K562 (cell line): ENCODE results near the gene SPECC1L. TPM values are rescaled to one million over a fixed set of nuclear protein-coding genes. Genes with fewer than 3 reads are reported as not detected.

Experiments
- ATAC-seq: fragments of 200-7000 bp; cut with Tn5 transposase; 3 replicates; pipeline ENCODE4 v1.9.1; 2020; ENCODE audit warnings: moderate library complexity
- BruUV-seq: library from RNA; stranded (reverse); fragments of 400-500 nt; replicated peaks from 2 replicates; lab custom pipeline; 2021; lab: Mats Ljungman, UMichigan
- CTCF ChIA-PET: fragments of 300-600 bp; formaldehyde crosslinking; extraction: SDS; loops from one replicate; lab custom pipeline; 2021; ENCODE audit warnings: low intra/inter-chr PET ratio; lab: Yijun Ruan, JAX
- POLR2A ChIA-PET: fragments of 300-600, 350-650 bp; sonication (Branson Sonifier 250); formaldehyde crosslinking; extraction: SDS; loops from one replicate; lab custom pipeline; 2021; ENCODE audit warnings: antibody characterized with exemption, inconsistent platforms; lab: Yijun Ruan, JAX
- DNase-seq, 4 experiments: peaks; one replicate each; pipeline versions ENCODE4 v3.0.0 to v3.0.0-alpha.2; 2011 to 2018; ENCODE audit warnings: low spot score in 3 of 4, mixed read lengths in 3 of 4; ENCODE audit errors: extremely low read depth in 1 of 4
- FAIRE-seq: peaks from 2 replicates; lab custom pipeline; 2011; peaks lifted over from hg19 to GRCh38; lab: Jason Lieb, UNC
- H2AFZ ChIP-seq: 2 replicates; pipeline ENCODE4 v1.6.0; 2011; ENCODE audit warnings: low read depth, low read length, control low read depth, inconsistent platforms
- H3K27ac ChIP-seq: fragments of 200-600 bp; 3 replicates; pipeline ENCODE4 v1.8.0; 2011; ENCODE audit warnings: low read depth, mild to moderate bottlenecking, control low read depth, inconsistent platforms, low read length, moderate library complexity, mixed read lengths; ENCODE audit errors: extremely low read depth
- H3K27me3 ChIP-seq, 2 experiments: fragments of 300-600 bp in 1 of 2; 2 replicates in 1 of 2; 3 replicates in 1 of 2; pipeline versions ENCODE4 v1.6.0 to v1.8.0; 2011; ENCODE audit warnings: inconsistent platforms in 2 of 2, low read length in 2 of 2, mild to moderate bottlenecking in 1 of 2, mixed read lengths in 1 of 2, moderate library complexity in 1 of 2; ENCODE audit not compliant: control insufficient read depth in 2 of 2, insufficient read depth in 2 of 2
- H3K36me3 ChIP-seq: fragments of 300-600 bp; 3 replicates; pipeline ENCODE4 v1.8.0; 2011; ENCODE audit warnings: mild to moderate bottlenecking, low read length, inconsistent platforms; ENCODE audit not compliant: control insufficient read depth, insufficient read depth
- H3K4me1 ChIP-seq, 2 experiments: fragments of 200-600 bp in 1 of 2; replicated peaks in 1 of 2; 2 replicates in 1 of 2; 3 replicates in 1 of 2; pipeline versions ENCODE4 v1.5.1 to v1.8.0; 2011; ENCODE audit warnings: inconsistent platforms in 2 of 2, low read length in 2 of 2, mild to moderate bottlenecking in 1 of 2, mixed read lengths in 1 of 2, moderate library complexity in 1 of 2; ENCODE audit not compliant: control insufficient read depth in 2 of 2, insufficient read depth in 2 of 2
- H3K4me2 ChIP-seq: 2 replicates; pipeline ENCODE4 v1.6.1; 2011; ENCODE audit warnings: low read length, control low read depth, inconsistent platforms, mixed read lengths; ENCODE audit not compliant: insufficient read depth
- H3K4me3 ChIP-seq: fragments of 200-600 bp; sonication (generic), shearing (Covaris generic); 2 replicates; pipeline ENCODE4 v1.5.1; 2016; ENCODE audit warnings: control low read depth, inconsistent platforms
- H3K79me2 ChIP-seq: fragments of 200-600 bp; 3 replicates; pipeline ENCODE4 v1.8.0; 2011; ENCODE audit warnings: low read length, inconsistent platforms; ENCODE audit not compliant: control insufficient read depth, insufficient read depth
- H3K9ac ChIP-seq, 2 experiments: 2 replicates each; pipeline versions ENCODE4 v1.6.0 to v1.6.1; 2011; ENCODE audit warnings: low read depth in 2 of 2, low read length in 2 of 2, control low read depth in 1 of 2, inconsistent platforms in 1 of 2, mild to moderate bottlenecking in 1 of 2, mixed read lengths in 1 of 2; ENCODE audit not compliant: insufficient read depth in 1 of 2
- H3K9me1 ChIP-seq: one replicate; pipeline ENCODE4 v1.6.0; 2011; ENCODE audit warnings: inconsistent platforms, mild to moderate bottlenecking, low read length, moderate library complexity; ENCODE audit not compliant: control insufficient read depth, insufficient read depth
- H3K9me3 ChIP-seq: replicated peaks from 2 replicates; pipeline ENCODE4 v1.5.1; 2011; ENCODE audit warnings: low read depth, low read length, inconsistent platforms; ENCODE audit not compliant: control insufficient read depth, insufficient read depth
- H4K20me1 ChIP-seq: replicated peaks from 2 replicates; pipeline ENCODE4 v1.6.1; 2011; ENCODE audit warnings: low read length, inconsistent platforms, mixed read lengths; ENCODE audit not compliant: control insufficient read depth, insufficient read depth
- CREB3L1 ChIP-seq: fragments of 450-650 bp; IDR thresholded peaks from 2 replicates; pipeline ENCODE4 v1.6.1; 2014; ENCODE audit warnings: low read depth, mild to moderate bottlenecking, moderate library complexity, borderline replicate concordance
- HNRNPL ChIP-seq: fragments of 200-400 bp; formaldehyde crosslinking; IDR thresholded peaks from 2 replicates; pipeline ENCODE4 v1.6.1; 2017; ENCODE audit warnings: low read depth, mild to moderate bottlenecking, low read length
- JUNB ChIP-seq: fragments of 450-650 bp; formaldehyde crosslinking; conservative IDR thresholded peaks from 2 replicates; pipeline ENCODE4 v1.4.0; 2020; ENCODE audit warnings: mild to moderate bottlenecking
- NCOA1 ChIP-seq: fragments of 450-650 bp; IDR thresholded peaks from 2 replicates; pipeline ENCODE4 v1.6.1; 2016; ENCODE audit warnings: low read depth
- NEUROD1 ChIP-seq: fragments of 150-350 bp; IDR thresholded peaks from 2 replicates; pipeline ENCODE4 v1.6.1; 2014; ENCODE audit warnings: borderline replicate concordance, low read length, low read depth; ENCODE audit not compliant: partially characterized antibody
- NR0B1 ChIP-seq: fragments of 450-650 bp; IDR thresholded peaks from one replicate; pipeline ENCODE4 v1.6.1; 2018; ENCODE audit warnings: mild to moderate bottlenecking, moderate library complexity; ENCODE audit not compliant: partially characterized antibody
- RFX7 ChIP-seq: fragments of 250-450 bp; sonication (Bioruptor Pico); IDR thresholded peaks from 2 replicates; pipeline ENCODE4 v1.5.1; 2021; ENCODE audit warnings: mild to moderate bottlenecking
- U2AF1 ChIP-seq: fragments of 200-400 bp; formaldehyde crosslinking; optimal IDR thresholded peaks from 2 replicates; pipeline ENCODE3; 2017; ENCODE audit warnings: mild to moderate bottlenecking, low read depth, low read length, moderate library complexity
- ZNF592 ChIP-seq: fragments of 450-650 bp; IDR thresholded peaks from 2 replicates; pipeline ENCODE4 v1.6.1; 2017; ENCODE audit warnings: antibody characterized with exemption, mild to moderate bottlenecking
- WGBS: fragments of 100-300 bp; shearing (Covaris generic); methylation state at CpG from one replicate; pipeline ENCODE4 v1.1.6; 2016; ENCODE audit warnings: low coverage, mixed read lengths; ENCODE audit not compliant: insufficient coverage; ENCODE audit errors: missing lambda C conversion rate; 5-methylcytosine and 5-hydroxymethylcytosine counted together
- in situ Hi-C: fragments of 300-500 bp; cut with MboI; formaldehyde crosslinking; loops from 4 replicates; pipeline ENCODE4 v1.15.0; 2018; ENCODE audit warnings: inconsistent platforms, mixed read lengths
- intact Hi-C: fragments of 100-400 bp; cut with micrococcal nuclease; formaldehyde crosslinking; loops from 2 replicates; pipeline ENCODE4 v1.14.2; 2022
- polyA plus RNA-seq, 8 experiments: library from polyadenylated mRNA; depleted of rRNA in 4 of 8; stranded (reverse) in 5 of 8; unstranded in 3 of 8; fragments of >200 nt; fragmentation: Nextera tagmentation in 2 of 8; fragmentation: Illumina TruSeq in 1 of 8; extraction: Ambion mirVana in 2 of 8; extraction: Trizol in 1 of 8; gene quantifications; 2 replicates each; pipeline versions ENCODE4 v1.2.1 to v1.2.3, GENCODE V29; 2011 to 2014; ENCODE audit warnings: inconsistent platforms in 1 of 8, missing spikeins in 1 of 8
- total RNA-seq, 7 experiments: library from RNA; depleted of rRNA in 6 of 7; stranded (reverse); fragments of >200 nt in 6 of 7; fragmentation: Illumina TruSeq in 2 of 7; extraction: Trizol in 2 of 7; gene quantifications; 2 replicates each; pipeline versions ENCODE4 v1.2.1 to v1.2.3, GENCODE V29; 2011 to 2021; ENCODE audit warnings: low replicate concordance in 1 of 7
- TF ChIP-seq, protein P1 (sequence below): sonication (generic); formaldehyde crosslinking; IDR thresholded peaks from 2 replicates; pipeline ENCODE4 v1.8.1; 2023; ENCODE audit warnings: mild to moderate bottlenecking, missing genetic modification reagents, moderate library complexity

Gene SPECC1L
- total and polyA plus RNA-seq, 9 of the 15 experiments (the other 6 are each of a cell fraction or from before 2014, with no cell fraction given) = 1.4 to 27.9 (median 14.5) TPM

DNA sequence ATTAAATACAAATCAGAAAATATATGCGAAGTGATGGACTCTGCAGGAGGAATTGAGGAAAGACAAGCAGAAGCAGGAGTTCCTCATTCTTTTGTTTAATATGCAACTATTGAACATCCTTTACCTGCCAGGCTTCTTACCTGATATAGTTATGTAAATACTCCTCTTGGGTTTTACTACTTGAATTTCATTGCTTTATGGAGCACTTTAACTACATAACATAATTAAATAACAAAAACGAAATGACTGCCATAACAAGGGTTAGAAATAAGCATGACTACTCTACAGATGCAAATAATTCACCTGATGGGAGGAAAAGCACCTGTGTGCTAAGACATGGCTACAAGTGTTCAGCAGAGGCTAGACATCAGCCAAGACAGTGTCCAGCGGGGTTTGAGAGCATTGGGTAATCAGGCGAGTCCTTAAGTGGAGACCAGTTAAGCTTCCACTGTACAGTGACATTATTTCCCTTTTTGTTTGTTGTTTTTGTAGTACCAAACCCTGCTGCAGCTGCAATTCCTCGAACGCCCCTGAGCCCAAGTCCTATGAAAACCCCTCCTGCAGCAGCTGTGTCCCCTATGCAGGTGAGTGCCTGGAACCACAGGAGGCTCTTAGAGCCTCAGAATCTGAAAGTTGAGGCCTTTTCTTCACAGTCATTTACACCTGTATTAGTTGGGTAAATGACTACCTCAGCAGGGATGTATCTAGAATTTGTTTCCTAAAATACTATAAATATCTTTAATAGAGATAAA, 67.4 kb downstream of the SPECC1L start (continued):
- no peak for TF ChIP-seq ZNF592

DNA sequence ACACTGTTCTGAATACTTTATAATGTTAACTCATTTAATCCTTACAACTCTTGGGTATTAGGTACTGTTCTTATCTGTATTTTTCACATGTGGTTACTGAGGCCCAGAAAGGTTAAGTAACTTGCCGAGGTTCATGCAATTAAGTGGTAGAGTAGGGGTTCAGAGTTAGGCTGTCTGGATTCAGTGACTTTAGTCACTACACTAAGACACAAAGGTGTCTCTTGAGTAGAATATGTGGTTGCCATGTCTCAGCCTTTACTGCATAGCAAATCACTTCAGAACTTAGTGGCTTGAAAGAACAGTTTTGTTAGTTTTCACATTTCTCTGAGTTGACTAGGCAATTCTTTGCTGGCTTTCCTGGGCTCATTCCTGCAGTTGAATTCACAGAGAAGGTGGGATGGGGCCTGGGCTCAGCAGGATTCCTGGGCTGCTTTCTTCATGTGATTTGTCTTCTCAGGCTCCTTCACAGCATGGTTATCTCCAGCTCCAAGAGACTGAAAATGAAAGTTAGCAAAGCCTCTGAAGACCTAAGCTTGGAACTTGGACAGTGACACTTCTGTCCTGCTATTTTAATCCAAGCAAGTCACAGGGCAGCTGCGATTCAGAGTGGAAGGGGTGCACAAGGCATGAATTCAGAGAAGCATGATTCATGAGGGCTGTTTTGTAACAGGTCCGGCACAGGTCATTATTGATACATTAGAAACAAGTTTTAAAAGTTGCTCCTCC, 68.3 kb downstream of the SPECC1L start:
- DNase-seq (no peak), ATAC-seq (no peak), FAIRE-seq (no peak)
- H3K4me1 ChIP-seq = no peaks in the 10 kb centered on the region
- CTCF ChIA-PET = no interaction called here
- no peaks in the 10 kb centered on the region for H3K9me1 ChIP-seq
- no peaks in the 10 kb centered on the region for H4K20me1 ChIP-seq
- H3K27me3 ChIP-seq = no peaks in the 10 kb centered on the region
- in situ Hi-C loops = no loop called here
- POLR2A ChIA-PET = no interaction called here
- no peaks in the 10 kb centered on the region for H3K79me2 ChIP-seq
- no peaks in the 10 kb centered on the region for H3K9me3 ChIP-seq
- intact Hi-C loops = no loop called here
- H2AFZ ChIP-seq = no peak overlapping the region
- no peak overlapping the region for H3K27ac ChIP-seq
- BruUV-seq = no TSS peak
- 73% methylated on average over 2 of the region's 3 CpGs for WGBS
- no peak overlapping the region for H3K4me2 ChIP-seq
- H3K9ac ChIP-seq = no peak overlapping the region
- no peak overlapping the region for H3K4me3 ChIP-seq
- peaks cover 54% of the 10 kb centered on the region; the same call in 2 of the 3 replicates for H3K36me3 ChIP-seq
- no peak for TF ChIP-seq RFX7 (CRISPR knock-in tag)
- no peak for TF ChIP-seq NCOA1
- TF ChIP-seq, protein P1, sequence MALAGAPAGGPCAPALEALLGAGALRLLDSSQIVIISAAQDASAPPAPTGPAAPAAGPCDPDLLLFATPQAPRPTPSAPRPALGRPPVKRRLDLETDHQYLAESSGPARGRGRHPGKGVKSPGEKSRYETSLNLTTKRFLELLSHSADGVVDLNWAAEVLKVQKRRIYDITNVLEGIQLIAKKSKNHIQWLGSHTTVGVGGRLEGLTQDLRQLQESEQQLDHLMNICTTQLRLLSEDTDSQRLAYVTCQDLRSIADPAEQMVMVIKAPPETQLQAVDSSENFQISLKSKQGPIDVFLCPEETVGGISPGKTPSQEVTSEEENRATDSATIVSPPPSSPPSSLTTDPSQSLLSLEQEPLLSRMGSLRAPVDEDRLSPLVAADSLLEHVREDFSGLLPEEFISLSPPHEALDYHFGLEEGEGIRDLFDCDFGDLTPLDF = no peak
- no peak for TF ChIP-seq CREB3L1
- TF ChIP-seq HNRNPL = no peak
- no peak for TF ChIP-seq NEUROD1
- no peak for TF ChIP-seq NR0B1
- TF ChIP-seq U2AF1 = no peak
- TF ChIP-seq JUNB (CRISPR knock-in tag) = no peak
